Keratinocyte (primary cell): ENCODE measurements around the gene ZNF19.

Source experiments
- EZH2 ChIP-seq: IDR thresholded peaks from one replicate; pipeline ENCODE4 v1.6.1; 2012; ENCODE audit warnings: inconsistent platforms, mild to moderate bottlenecking, low read length, moderate library complexity
- TF ChIP-seq, protein P1 (sequence below), 3 experiments: IDR thresholded peaks in 1 of 3; conservative IDR thresholded peaks in 1 of 3; optimal IDR thresholded peaks in 1 of 3; 2 replicates in 2 of 3; 3 replicates in 1 of 3; pipeline versions ENCODE3 to v1.5.1; 2011; ENCODE audit warnings: low read length in 3 of 3, mild to moderate bottlenecking in 3 of 3, moderate library complexity in 2 of 3, control low read depth in 1 of 3, inconsistent platforms in 1 of 3; ENCODE audit not compliant: insufficient read depth in 2 of 3; ENCODE audit errors: extremely low read depth in 1 of 3

- TF ChIP-seq, protein P1, sequence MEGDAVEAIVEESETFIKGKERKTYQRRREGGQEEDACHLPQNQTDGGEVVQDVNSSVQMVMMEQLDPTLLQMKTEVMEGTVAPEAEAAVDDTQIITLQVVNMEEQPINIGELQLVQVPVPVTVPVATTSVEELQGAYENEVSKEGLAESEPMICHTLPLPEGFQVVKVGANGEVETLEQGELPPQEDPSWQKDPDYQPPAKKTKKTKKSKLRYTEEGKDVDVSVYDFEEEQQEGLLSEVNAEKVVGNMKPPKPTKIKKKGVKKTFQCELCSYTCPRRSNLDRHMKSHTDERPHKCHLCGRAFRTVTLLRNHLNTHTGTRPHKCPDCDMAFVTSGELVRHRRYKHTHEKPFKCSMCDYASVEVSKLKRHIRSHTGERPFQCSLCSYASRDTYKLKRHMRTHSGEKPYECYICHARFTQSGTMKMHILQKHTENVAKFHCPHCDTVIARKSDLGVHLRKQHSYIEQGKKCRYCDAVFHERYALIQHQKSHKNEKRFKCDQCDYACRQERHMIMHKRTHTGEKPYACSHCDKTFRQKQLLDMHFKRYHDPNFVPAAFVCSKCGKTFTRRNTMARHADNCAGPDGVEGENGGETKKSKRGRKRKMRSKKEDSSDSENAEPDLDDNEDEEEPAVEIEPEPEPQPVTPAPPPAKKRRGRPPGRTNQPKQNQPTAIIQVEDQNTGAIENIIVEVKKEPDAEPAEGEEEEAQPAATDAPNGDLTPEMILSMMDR (optimal IDR thresholded peaks at IDR 0.05 in 1 of 3, IDR thresholded peaks at IDR 0.05 in 1 of 3, conservative IDR thresholded peaks at IDR 0.05 in 1 of 3; ENCODE audit: extremely low read depth in 1 of 3, insufficient read depth in 2 of 3, low read length in 3 of 3) = no peak
- TF ChIP-seq EZH2 = no peak
Observed at GRCh38 chr16:71492786-71493185, 3.7 kb upstream of the ZNF19 start.
